Left ventricle myocardium inferior (tissue), 1 donor: ENCODE data around the gene KIF6. TPM values are rescaled to one million over a fixed set of nuclear protein-coding genes. Genes with fewer than 3 reads are reported as not detected.

Source experiments
- DNase-seq: peaks from one replicate; pipeline ENCODE4 v3.0.0-alpha.2; 2020
- H3K27ac ChIP-seq: fragments of 200-600 bp; replicated peaks from 2 replicates; pipeline ENCODE4 v1.8.0; 2021
- H3K27me3 ChIP-seq: fragments of 200-600 bp; 2 replicates; pipeline ENCODE4 v1.8.0; 2021; ENCODE audit warnings: low read depth
- H3K36me3 ChIP-seq: fragments of 200-600 bp; 2 replicates; pipeline ENCODE4 v1.8.0; 2021
- H3K4me1 ChIP-seq: fragments of 200-600 bp; 2 replicates; pipeline ENCODE4 v1.8.0; 2021
- H3K4me3 ChIP-seq: fragments of 200-600 bp; 2 replicates; pipeline ENCODE4 v1.8.0; 2021; ENCODE audit warnings: mild to moderate bottlenecking, moderate library complexity
- H3K9me3 ChIP-seq: fragments of 200-600 bp; replicated peaks from 2 replicates; pipeline ENCODE4 v1.8.0; 2021
- CTCF ChIP-seq: fragments of 200-600 bp; IDR thresholded peaks from 2 replicates; pipeline ENCODE4 v1.8.0; 2021; ENCODE audit warnings: antibody characterized with exemption, mild to moderate bottlenecking, borderline replicate concordance
- intact Hi-C: fragments of 100-400 bp; cut with micrococcal nuclease; formaldehyde crosslinking; loops from one replicate; pipeline ENCODE4 v1.11.0; 2022
- total RNA-seq: library from RNA; stranded (reverse); fragmentation: NEBNext Ultra II Directional; extraction: Animal tissue kit (Norgen Biotek cat#: 25700); gene quantifications from one replicate; pipeline ENCODE4 v1.2.1, GENCODE V29; 2021
- donor health status: DM: no; HTN: yes; CAD: no; lungs with severe emphysema.

Gene KIF6
- total RNA-seq, 1 donor from 2014 or later = 0.69 TPM

GRCh38 chr6:39567091-39567490, 158.1 kb downstream of the KIF6 start:
- DNase-seq = no peak
- H3K27ac ChIP-seq = no peak overlapping the region
- H3K36me3 ChIP-seq = no peaks in the 10 kb centered on the region
- intact Hi-C loops = no loop called here
- H3K27me3 ChIP-seq = no peaks in the 10 kb centered on the region
- TF ChIP-seq CTCF = no peak
- H3K4me3 ChIP-seq = no peak overlapping the region
- H3K4me1 ChIP-seq = no peaks in the 10 kb centered on the region
- H3K9me3 ChIP-seq = no peaks in the 10 kb centered on the region

- no peaks in the 10 kb centered on the region for H3K27me3 ChIP-seq
- intact Hi-C loops = no loop called here
- no peak overlapping the region for H3K4me3 ChIP-seq
- no peaks in the 10 kb centered on the region for H3K4me1 ChIP-seq
- H3K9me3 ChIP-seq = no peaks in the 10 kb centered on the region
- no peak overlapping the region for H3K27ac ChIP-seq
- no peak for TF ChIP-seq CTCF
- no peak for DNase-seq
- H3K36me3 ChIP-seq = no peaks in the 10 kb centered on the region
These were observed 158.8 kb downstream of the KIF6 start for GRCh38 chr6:39566456-39566855.

GRCh38 chr6:39565956-39566355, 159.3 kb downstream of the KIF6 start:
- no peak for DNase-seq
- intact Hi-C loops = no loop called here
- no peaks in the 10 kb centered on the region for H3K36me3 ChIP-seq
- no peak overlapping the region for H3K4me3 ChIP-seq
- no peak for TF ChIP-seq CTCF
- no peaks in the 10 kb centered on the region for H3K9me3 ChIP-seq
- no peak overlapping the region for H3K27ac ChIP-seq
- H3K27me3 ChIP-seq = no peaks in the 10 kb centered on the region
- H3K4me1 ChIP-seq = no peaks in the 10 kb centered on the region

GRCh38 chr6:39563566-39564311, 161.5 kb downstream of the KIF6 start:
- H3K36me3 ChIP-seq = no peaks in the 10 kb centered on the region
- no peaks in the 10 kb centered on the region for H3K9me3 ChIP-seq
- DNase-seq = no peak
- no peaks in the 10 kb centered on the region for H3K27me3 ChIP-seq
- no peak overlapping the region for H3K4me3 ChIP-seq
- TF ChIP-seq CTCF = no peak
- no peaks in the 10 kb centered on the region for H3K4me1 ChIP-seq
- intact Hi-C loops = no loop called here
- no peak overlapping the region for H3K27ac ChIP-seq

GRCh38 chr6:39561536-39562266, 163.5 kb downstream of the KIF6 start:
- Histone ChIP-seq H3K27me3 (no peaks in the 10 kb centered on the region), H3K4me1 (no peaks in the 10 kb centered on the region), H3K9me3 (no peaks in the 10 kb centered on the region), H3K27ac (no peak overlapping the region), H3K36me3 (no peaks in the 10 kb centered on the region), H3K4me3 (no peak overlapping the region)
- no peak for TF ChIP-seq CTCF
- intact Hi-C loops = no loop called here
- DNase-seq = no peak
